Peyer's patch (tissue), 4 donors: ENCODE measurements around the gene CCPG1. TPM values are rescaled to one million over a fixed set of nuclear protein-coding genes. Genes with fewer than 3 reads are reported as not detected.

Experiments used
- DNase-seq, 3 donors: peaks; one replicate each; pipeline ENCODE4 v3.0.0-alpha.2; 2017 to 2019
- H3K27ac ChIP-seq, 4 donors: fragments of 200-600 bp; sonication (generic); one replicate each; pipeline ENCODE4 v1.5.1; 2016 to 2019
- H3K27me3 ChIP-seq, 2 donors: fragments of 200-600 bp; sonication (generic); one replicate each; pipeline ENCODE4 v1.5.1; 2019
- H3K36me3 ChIP-seq, 3 donors: fragments of 200-600 bp; sonication (generic); one replicate each; pipeline ENCODE4 v1.5.1; 2016 to 2019
- H3K4me1 ChIP-seq, 4 donors: fragments of 200-600 bp; sonication (generic); one replicate each; pipeline ENCODE4 v1.5.1; 2016 to 2019
- H3K4me3 ChIP-seq, 4 donors: fragments of 200-600 bp; sonication (generic); 1 replicate in 3 of 4; 2 replicates in 1 of 4; pipeline ENCODE4 v1.5.1; 2016 to 2019; ENCODE audit warnings: mild to moderate bottlenecking in 1 of 4
- H3K9me3 ChIP-seq, 4 donors: fragments of 200-600 bp; sonication (generic); one replicate each; pipeline ENCODE4 v1.5.1; 2016 to 2019; ENCODE audit warnings: mild to moderate bottlenecking in 1 of 4
- CTCF ChIP-seq, 6 experiments: fragments of 450-650 bp in 4 of 6; fragments of 200-600 bp in 2 of 6; sonication (generic) in 1 of 6; IDR thresholded peaks; one replicate each; pipeline ENCODE4 v1.5.1; 2017 to 2019; ENCODE audit warnings: antibody characterized with exemption in 6 of 6, mild to moderate bottlenecking in 3 of 6, moderate library complexity in 1 of 6
- POLR2A ChIP-seq, 2 donors: fragments of 450-650 bp; IDR thresholded peaks; one replicate each; pipeline ENCODE4 v1.5.1; 2017; ENCODE audit warnings: antibody characterized with exemption in 2 of 2, mild to moderate bottlenecking in 2 of 2, moderate library complexity in 2 of 2
- total RNA-seq, 4 donors: library from RNA; depleted of rRNA; stranded (reverse); fragments of >200 nt; gene quantifications; one replicate each; pipeline ENCODE4 v1.1.0, GENCODE V29; 2016

The CCPG1 gene
- total RNA-seq, 4 donors from 2014 or later: 24.8 to 36.3 (median 29.5) TPM

- Histone ChIP-seq H3K27me3 (no peaks in the 10 kb centered on the region), H3K36me3 (peaks cover 0 to 55% (median 0%) of the 10 kb centered on the region in 3 donors), H3K4me1 (no peaks in the 10 kb centered on the region), H3K27ac (no peak overlapping the region), H3K4me3 (no peak overlapping the region), H3K9me3 (no peaks in the 10 kb centered on the region)
- DNase-seq: no peak
- no peak for TF ChIP-seq CTCF (IDR thresholded peaks at IDR 0.05)
- no peak for TF ChIP-seq POLR2A (IDR thresholded peaks at IDR 0.05)
These were observed 49.7 kb downstream of the CCPG1 start for GRCh38 chr15:55358471-55358870.

- H3K4me1 ChIP-seq: no peaks in the 10 kb centered on the region
- H3K27ac ChIP-seq: no peak overlapping the region
- H3K4me3 ChIP-seq: no peak overlapping the region
- no peak for DNase-seq
- peaks cover 0 to 54% (median 0%) of the 10 kb centered on the region in 3 donors for H3K36me3 ChIP-seq
- TF ChIP-seq CTCF (IDR thresholded peaks at IDR 0.05) (no peak), POLR2A (IDR thresholded peaks at IDR 0.05) (no peak)
- H3K9me3 ChIP-seq: no peaks in the 10 kb centered on the region
- no peaks in the 10 kb centered on the region for H3K27me3 ChIP-seq
These were observed 50.4 kb downstream of the CCPG1 start for GRCh38 chr15:55357774-55358173.

GRCh38 chr15:55356985-55357585 lies 51.1 kb downstream of the CCPG1 start:
- Histone ChIP-seq H3K36me3 (peaks cover 0 to 56% (median 0%) of the 10 kb centered on the region in 3 donors), H3K27ac (no peak overlapping the region), H3K9me3 (no peaks in the 10 kb centered on the region), H3K4me1 (no peaks in the 10 kb centered on the region), H3K27me3 (no peaks in the 10 kb centered on the region), H3K4me3 (no peak overlapping the region)
- no peak for DNase-seq
- no peak for TF ChIP-seq POLR2A (IDR thresholded peaks at IDR 0.05)
- no peak for TF ChIP-seq CTCF (IDR thresholded peaks at IDR 0.05)

GRCh38 chr15:55353025-55353424 lies 55.1 kb downstream of the CCPG1 start:
- Histone ChIP-seq H3K27me3 (no peaks in the 10 kb centered on the region), H3K27ac (no peak overlapping the region), H3K4me3 (no peak overlapping the region), H3K36me3 (peaks cover 0 to 41% (median 0%) of the 10 kb centered on the region in 3 donors), H3K4me1 (no peaks in the 10 kb centered on the region), H3K9me3 (no peaks in the 10 kb centered on the region)
- no peak for DNase-seq
- TF ChIP-seq POLR2A (IDR thresholded peaks at IDR 0.05): no peak
- TF ChIP-seq CTCF (IDR thresholded peaks at IDR 0.05): no peak

GRCh38 chr15:55349282-55349681 lies 58.9 kb downstream of the CCPG1 start:
- Histone ChIP-seq H3K4me3 (no peak overlapping the region), H3K27me3 (no peaks in the 10 kb centered on the region), H3K36me3 (peaks cover 0 to 12% (median 0%) of the 10 kb centered on the region in 3 donors), H3K27ac (no peak overlapping the region), H3K9me3 (no peaks in the 10 kb centered on the region), H3K4me1 (no peaks in the 10 kb centered on the region)
- no peak for DNase-seq
- no peak for TF ChIP-seq POLR2A (IDR thresholded peaks at IDR 0.05)
- no peak for TF ChIP-seq CTCF (IDR thresholded peaks at IDR 0.05)
